Non-pigmented ciliary epithelial cell (primary cell): ENCODE data around the gene CTBS.
"Not testable (repeated sequence)": the region's sequence is repeated elsewhere in the genome, so short reads cannot be mapped to it uniquely, and the experiment has no call there.

Source experiments
- DNase-seq: peaks from one replicate; pipeline ENCODE4 v3.0.0-alpha.2; 2010; ENCODE audit warnings: low read depth

The CTBS gene, protein sequence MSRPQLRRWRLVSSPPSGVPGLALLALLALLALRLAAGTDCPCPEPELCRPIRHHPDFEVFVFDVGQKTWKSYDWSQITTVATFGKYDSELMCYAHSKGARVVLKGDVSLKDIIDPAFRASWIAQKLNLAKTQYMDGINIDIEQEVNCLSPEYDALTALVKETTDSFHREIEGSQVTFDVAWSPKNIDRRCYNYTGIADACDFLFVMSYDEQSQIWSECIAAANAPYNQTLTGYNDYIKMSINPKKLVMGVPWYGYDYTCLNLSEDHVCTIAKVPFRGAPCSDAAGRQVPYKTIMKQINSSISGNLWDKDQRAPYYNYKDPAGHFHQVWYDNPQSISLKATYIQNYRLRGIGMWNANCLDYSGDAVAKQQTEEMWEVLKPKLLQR

GRCh38 chr1:84573967-84574842 is at the start of gene CTBS:
TSS of gene CTBS (minus strand) at chr1:84574440. CDS start at chr1:84574415, 25 bp downstream.
- DNase-seq = peak; percentile 60

GRCh38 chr1:84621553-84621952 is 47.3 kb upstream of the CTBS start:
- no peak for DNase-seq

DNA sequence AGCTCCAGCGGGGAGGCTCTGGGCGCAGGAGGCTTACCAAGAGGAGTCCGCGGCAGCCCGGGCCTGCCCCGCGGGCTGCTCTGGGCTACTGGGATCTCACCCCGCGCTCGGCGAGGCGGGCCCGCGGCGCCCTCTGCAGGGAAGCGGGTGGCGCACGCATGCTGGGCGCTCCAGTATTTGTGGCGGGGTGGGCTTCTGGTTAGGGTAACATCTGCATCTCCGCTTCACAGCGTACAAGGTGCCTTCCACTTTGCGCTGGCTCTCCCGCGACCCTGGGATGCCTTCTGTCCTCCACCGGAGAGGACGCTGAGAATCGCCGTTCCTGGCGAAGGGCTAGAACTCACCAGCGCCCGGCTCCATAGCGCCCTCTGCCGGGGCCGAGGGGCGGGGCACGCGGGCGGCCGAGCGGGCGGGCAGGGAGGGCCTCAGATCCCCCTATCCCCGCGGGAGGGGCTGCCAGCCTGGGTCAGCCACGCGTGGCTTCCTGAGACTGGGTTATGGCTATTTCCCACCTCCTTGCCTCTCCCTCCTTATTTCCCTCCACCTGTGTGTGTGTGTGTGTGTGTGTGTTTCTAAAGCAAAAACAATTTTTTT is 46.6 kb upstream of the CTBS start:
- no peak for DNase-seq

DNA sequence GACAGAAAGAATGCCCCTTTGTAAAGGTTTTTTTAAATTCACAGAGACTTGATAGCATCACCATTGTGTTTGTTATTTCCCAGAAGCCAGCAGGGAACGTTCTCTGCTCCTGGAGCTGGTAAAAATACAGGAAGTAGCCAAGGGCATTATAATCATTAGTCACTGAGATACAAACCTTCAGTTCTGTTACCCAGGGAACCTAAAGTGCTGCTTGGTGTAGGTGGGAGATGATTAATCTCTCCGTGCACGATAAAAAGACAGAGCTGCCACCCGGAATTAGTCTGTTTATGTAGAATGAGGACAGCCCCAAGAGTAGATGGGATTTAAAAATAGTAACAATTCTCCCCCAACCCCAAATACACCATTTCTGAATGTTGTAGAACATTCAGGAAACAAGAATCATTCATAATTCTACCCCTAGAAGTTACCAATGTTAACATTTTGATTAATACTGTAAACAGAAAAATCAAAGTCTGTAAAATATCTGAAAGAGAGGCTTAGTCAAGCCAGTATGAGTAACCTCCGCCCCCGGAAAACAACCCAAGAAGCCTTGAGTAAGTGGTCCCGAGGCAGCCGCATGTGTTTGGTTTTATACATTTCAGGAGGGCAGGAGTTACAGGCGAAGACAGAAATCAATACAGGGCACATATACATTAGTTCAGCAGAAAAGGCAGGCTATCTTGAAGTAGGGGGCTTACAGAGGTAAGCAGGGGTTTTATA is 45.3 kb upstream of the CTBS start:
- DNase-seq = peak; percentile 86

- no peak for DNase-seq
These were observed 43.1 kb upstream of the CTBS start for GRCh38 chr1:84617349-84617748.

DNA sequence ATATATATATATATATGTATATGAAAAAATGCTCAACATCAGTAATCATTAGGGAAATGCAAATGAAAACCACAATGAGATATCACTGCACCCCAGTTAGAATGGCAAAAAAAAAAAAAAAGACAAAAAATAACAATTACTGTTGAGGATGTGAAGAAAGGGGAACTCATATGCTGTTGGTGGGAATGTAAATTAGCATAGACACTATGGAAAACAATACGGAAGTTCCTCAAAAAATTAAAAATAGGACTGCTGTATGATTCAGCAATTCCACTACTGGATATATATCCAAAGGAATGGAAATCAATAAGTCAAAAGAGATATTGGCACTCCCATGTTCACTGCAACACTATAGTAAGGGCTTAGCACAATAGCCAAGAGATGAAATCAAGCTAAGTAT is 41.5 kb upstream of the CTBS start:
- DNase-seq = no peak

DNA sequence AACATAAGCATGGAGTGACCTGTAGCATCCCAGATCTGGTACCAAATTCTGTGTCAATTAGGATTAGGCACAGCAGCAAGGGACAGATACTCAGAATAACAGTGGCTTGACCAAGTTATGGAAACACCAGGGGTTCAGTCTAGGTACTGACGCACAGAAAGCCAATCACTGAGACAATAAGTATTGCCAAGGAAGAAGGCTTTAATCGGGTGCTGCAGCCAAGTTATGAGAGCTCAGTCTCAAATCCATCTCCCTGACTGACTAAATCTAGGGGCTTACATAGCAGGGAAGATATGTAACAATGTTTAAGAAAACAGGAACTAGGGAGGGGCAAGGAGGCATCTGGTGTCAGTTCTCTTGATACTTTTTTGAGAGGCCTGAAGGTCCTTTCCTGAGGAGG is 39.6 kb upstream of the CTBS start:
- no peak for DNase-seq

DNA sequence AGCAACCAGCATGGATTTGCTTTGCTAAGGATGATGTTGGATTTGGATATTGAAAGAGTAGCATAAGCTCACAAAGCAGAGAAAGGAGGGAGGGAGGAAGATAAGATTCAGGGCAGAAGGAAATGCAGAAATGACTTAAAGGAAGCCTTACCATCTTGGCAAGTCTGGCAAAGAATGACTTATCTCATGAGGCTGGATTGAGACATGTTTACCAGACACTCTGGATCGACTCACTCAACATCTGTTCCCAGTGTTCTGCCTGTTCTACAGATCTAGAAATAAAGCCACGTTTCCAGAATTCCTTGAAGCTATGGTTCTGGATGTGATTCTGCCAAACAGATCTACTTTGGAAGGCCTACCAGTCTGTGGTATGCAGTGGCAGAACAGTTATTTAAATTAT is 38.8 kb upstream of the CTBS start:
- no peak for DNase-seq

GRCh38 chr1:84611796-84612195 is 37.6 kb upstream of the CTBS start:
- no peak for DNase-seq

DNA sequence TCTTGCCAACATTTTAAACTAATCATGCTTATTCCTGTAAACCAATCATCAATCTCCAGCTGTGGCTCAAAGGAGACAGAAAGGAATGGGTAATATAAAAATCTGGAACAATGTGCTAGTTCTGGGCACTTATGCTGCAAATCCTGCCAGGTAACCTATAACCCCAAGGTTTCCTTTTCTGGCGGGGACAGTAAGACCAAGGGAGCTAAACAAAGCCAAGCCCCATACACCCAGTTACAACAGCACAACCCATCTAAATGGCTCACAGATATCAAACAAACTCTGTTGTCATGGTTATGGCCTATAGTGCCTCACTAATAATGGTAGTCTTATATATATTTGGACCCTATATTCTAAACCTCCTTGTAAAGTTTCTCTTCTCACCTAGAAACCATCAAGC is 36.9 kb upstream of the CTBS start:
- no peak for DNase-seq

- DNase-seq = no peak
These were observed 32.7 kb upstream of the CTBS start for GRCh38 chr1:84606977-84607376.

DNA sequence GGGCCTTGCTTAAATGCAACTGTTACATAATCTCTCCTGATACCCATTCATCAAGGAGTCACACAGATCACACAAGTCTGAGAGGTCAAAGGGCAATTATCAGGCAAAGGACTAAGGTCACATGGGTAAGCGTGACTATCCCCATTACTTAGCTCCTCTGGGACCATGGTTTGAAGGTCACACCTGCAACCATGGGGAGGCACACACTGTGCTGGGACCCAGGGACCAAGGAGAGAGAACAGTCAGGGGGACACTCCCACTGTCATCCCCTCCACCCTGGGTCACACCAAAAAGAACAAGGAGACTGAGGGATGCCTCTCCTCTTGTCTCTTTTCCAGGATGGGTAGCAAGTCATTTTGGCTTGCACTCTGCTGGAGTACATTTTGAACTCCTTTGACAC is 30.9 kb upstream of the CTBS start:
- DNase-seq = no peak

DNA sequence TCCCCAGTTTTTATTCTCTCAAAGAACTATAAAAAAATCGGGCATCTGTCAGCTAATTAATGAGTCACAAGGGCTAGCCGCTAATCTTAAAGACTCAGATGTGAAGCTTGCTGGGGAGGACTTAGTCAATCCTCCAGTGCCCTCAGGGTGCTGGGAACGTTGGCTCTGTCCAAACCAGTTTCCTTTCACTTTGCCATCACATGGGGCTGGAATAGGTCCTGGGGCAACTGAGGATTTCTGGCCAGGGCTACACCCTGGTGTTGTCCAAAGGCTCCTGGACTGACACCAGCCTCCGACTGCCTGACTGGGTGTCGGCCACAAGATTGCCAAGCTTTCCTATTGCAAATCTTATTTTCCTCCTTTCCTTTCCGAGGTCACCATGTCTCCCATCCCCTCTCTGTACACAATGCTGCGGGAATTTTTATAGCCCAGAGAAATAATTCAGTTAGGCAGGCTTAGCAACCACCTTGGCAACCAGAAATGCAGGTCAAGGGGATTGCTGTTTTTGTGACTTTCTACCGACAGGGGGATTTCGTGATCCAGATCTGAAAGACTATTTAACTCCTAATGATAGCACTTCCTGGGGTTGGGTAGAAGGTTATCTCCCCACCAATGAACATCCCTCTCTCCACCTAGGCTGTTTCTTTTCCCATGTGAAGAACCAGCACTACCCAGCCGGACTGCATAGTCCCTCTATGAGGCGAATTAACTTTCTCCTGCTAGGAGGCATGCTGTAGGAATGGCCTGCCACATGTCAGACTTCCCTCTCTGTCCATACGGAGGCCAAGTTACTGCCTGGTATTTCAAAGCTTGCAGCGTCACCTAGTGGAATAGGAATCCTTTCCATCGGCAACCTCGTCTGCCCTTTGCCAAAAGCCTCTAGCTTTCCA is 29.9 kb upstream of the CTBS start:
- DNase-seq = no peak

DNA sequence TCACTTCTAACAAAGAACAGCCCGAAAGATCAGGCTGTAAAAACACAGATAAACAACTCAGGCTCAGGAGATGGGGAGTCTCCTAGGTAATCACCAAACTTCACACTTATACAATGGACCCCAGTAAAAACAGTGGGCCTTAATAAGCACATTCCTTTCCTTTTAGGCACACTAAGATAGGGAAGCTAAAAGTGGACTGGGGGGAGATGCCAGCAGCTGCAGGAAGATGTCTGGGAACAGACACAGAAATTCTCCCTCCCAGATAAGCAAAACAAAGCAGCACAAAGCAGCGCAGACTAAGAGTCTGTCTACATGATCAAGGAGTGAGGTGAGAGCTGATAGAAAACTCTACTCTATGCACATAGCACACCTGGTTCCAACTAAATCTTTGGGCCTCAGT is 29.0 kb upstream of the CTBS start:
- DNase-seq = no peak

- DNase-seq = no peak
These were observed 26.6 kb upstream of the CTBS start for GRCh38 chr1:84600796-84601195.

GRCh38 chr1:84598846-84599741 is 24.9 kb upstream of the CTBS start:
- DNase-seq = no peak

GRCh38 chr1:84598418-84598817 is 24.2 kb upstream of the CTBS start:
- no peak for DNase-seq

- DNase-seq = no peak
These were observed 22.8 kb upstream of the CTBS start for GRCh38 chr1:84597011-84597410.

- DNase-seq = not testable (repeated sequence)
These were observed 20.7 kb upstream of the CTBS start for GRCh38 chr1:84594959-84595358.

DNA sequence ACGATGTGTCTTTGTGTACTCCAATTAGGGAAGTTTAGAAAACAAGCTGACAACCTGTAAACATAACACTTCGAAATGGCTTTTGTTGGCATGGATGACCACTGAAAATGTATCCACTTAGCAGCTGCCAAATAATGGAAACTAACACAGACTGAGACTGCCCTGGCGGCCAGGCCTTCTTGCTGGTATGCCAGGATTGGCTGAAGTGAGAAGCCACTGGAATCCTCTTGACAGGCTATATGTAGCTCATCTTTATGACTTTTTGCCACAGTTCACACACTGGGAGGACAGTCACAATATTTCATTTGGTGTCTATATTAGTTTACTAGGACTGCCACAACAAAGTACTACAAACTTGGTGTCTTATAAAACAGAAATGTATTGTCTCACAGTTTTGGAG is 12.9 kb upstream of the CTBS start:
- no peak for DNase-seq
